GM23338 (cell line): ENCODE results near the gene NPAS3. TPM values are rescaled to one million over a fixed set of nuclear protein-coding genes. Genes with fewer than 3 reads are reported as not detected.

Experiments used
- ATAC-seq: fragments of 200-7000 bp; cut with Tn5 transposase; 3 replicates; pipeline ENCODE4 v1.9.1; 2020
- DNase-seq: peaks from one replicate; pipeline ENCODE4 v3.0.0-alpha.2; 2015; ENCODE audit warnings: low spot score
- H2AFZ ChIP-seq: fragments of 200-600 bp; sonication (generic); 2 replicates; pipeline ENCODE4 v1.8.0; 2016; ENCODE audit warnings: antibody characterized with exemption, mild to moderate bottlenecking, moderate library complexity
- H3F3A ChIP-seq: fragments of 200-600 bp; sonication (generic); replicated peaks from 2 replicates; pipeline ENCODE4 v1.8.0; 2017; ENCODE audit warnings: antibody characterized with exemption, mixed run types, low read depth
- H3K27ac ChIP-seq: fragments of 200-600 bp; sonication (generic); 2 replicates; pipeline ENCODE4 v1.6.1; 2016; ENCODE audit warnings: low read depth
- H3K27me3 ChIP-seq: fragments of 200-600 bp; sonication (generic); 2 replicates; pipeline ENCODE4 v1.8.0; 2016; ENCODE audit warnings: mild to moderate bottlenecking, mixed run types, moderate library complexity; ENCODE audit not compliant: insufficient read depth
- H3K36me3 ChIP-seq: fragments of 200-600 bp; sonication (generic); 2 replicates; pipeline ENCODE4 v1.8.0; 2016; ENCODE audit warnings: mild to moderate bottlenecking; ENCODE audit not compliant: insufficient read depth
- H3K4me1 ChIP-seq: fragments of 200-600 bp; sonication (generic); 2 replicates; pipeline ENCODE4 v1.8.0; 2016; ENCODE audit warnings: mild to moderate bottlenecking, moderate library complexity; ENCODE audit not compliant: insufficient read depth
- H3K4me2 ChIP-seq: fragments of 200-600 bp; sonication (generic); 2 replicates; pipeline ENCODE4 v1.7.1; 2017; ENCODE audit warnings: mixed run types
- H3K4me3 ChIP-seq: fragments of 200-600 bp; sonication (generic); 2 replicates; pipeline ENCODE4 v1.6.1; 2016; ENCODE audit warnings: mixed run types
- H3K79me2 ChIP-seq: fragments of 200-600 bp; sonication (generic); replicated peaks from 2 replicates; pipeline ENCODE4 v1.8.0; 2017; ENCODE audit warnings: mild to moderate bottlenecking; ENCODE audit not compliant: insufficient read depth
- H3K9me2 ChIP-seq: fragments of 200-600 bp; sonication (generic); 2 replicates; pipeline ENCODE4 v1.8.0; 2017; ENCODE audit not compliant: insufficient read depth
- H4K20me1 ChIP-seq: fragments of 200-600 bp; sonication (generic); replicated peaks from 2 replicates; pipeline ENCODE4 v1.8.0; 2017; ENCODE audit warnings: mild to moderate bottlenecking; ENCODE audit not compliant: insufficient read depth
- H3K27ac Mint-ChIP-seq: 2 replicates; pipeline ENCODE4 v1.8.0; 2020; ENCODE audit warnings: inconsistent platforms, mild to moderate bottlenecking, moderate library complexity, mixed read lengths
- H3K27me3 Mint-ChIP-seq: 3 replicates; pipeline ENCODE4 v1.8.0; 2022; ENCODE audit warnings: low read depth, mild to moderate bottlenecking, moderate library complexity, mixed read lengths, inconsistent platforms; ENCODE audit not compliant: insufficient read depth, poor library complexity
- H3K36me3 Mint-ChIP-seq: 3 replicates; pipeline ENCODE4 v1.8.0; 2021; ENCODE audit warnings: low read depth, mild to moderate bottlenecking, inconsistent platforms, moderate library complexity, mixed read lengths
- H3K4me1 Mint-ChIP-seq: 3 replicates; pipeline ENCODE4 v1.8.0; 2020; ENCODE audit warnings: mild to moderate bottlenecking, inconsistent platforms, mixed read lengths
- H3K4me3 Mint-ChIP-seq: 3 replicates; pipeline ENCODE4 v1.8.0; 2021; ENCODE audit warnings: moderate library complexity, mild to moderate bottlenecking, inconsistent platforms, mixed read lengths
- H3K9me3 Mint-ChIP-seq: 3 replicates; pipeline ENCODE4 v1.8.0; 2020; ENCODE audit warnings: moderate library complexity, mild to moderate bottlenecking, inconsistent platforms, mixed read lengths
- CREB1 ChIP-seq: fragments of 250-450 bp; sonication (Bioruptor Pico); IDR thresholded peaks from 2 replicates; pipeline ENCODE4 v1.5.0; 2020; ENCODE audit warnings: low read depth, mild to moderate bottlenecking, moderate library complexity
- CTCF ChIP-seq, 2 experiments: fragments of 200-600 bp in 1 of 2; sonication (generic) in 1 of 2; conservative IDR thresholded peaks; 2 replicates each; pipeline versions ENCODE4 v1.5.1 to v1.6.1; 2016 to 2017; ENCODE audit warnings: antibody characterized with exemption in 2 of 2, low read depth in 2 of 2, mild to moderate bottlenecking in 2 of 2, moderate library complexity in 1 of 2
- ETS1 ChIP-seq: IDR thresholded peaks from 2 replicates; pipeline ENCODE4 v1.6.1; 2016; ENCODE audit warnings: antibody characterized with exemption
- EZH2 ChIP-seq: fragments of 200-600 bp; sonication (generic); IDR thresholded peaks from one replicate; pipeline ENCODE4 v1.8.0; 2017; ENCODE audit warnings: antibody characterized with exemption, mild to moderate bottlenecking, low read depth; ENCODE audit not compliant: unreplicated experiment
- EZH2phosphoT487 ChIP-seq: fragments of 200-600 bp; sonication (generic); IDR thresholded peaks from one replicate; pipeline ENCODE4 v1.8.1; 2018; ENCODE audit warnings: antibody characterized with exemption; ENCODE audit not compliant: unreplicated experiment
- NANOG ChIP-seq: IDR thresholded peaks from 2 replicates; pipeline ENCODE4 v1.6.1; 2016; ENCODE audit warnings: antibody characterized with exemption, borderline replicate concordance
- POLR2AphosphoS5 ChIP-seq: IDR thresholded peaks from 2 replicates; pipeline ENCODE4 v1.6.1; 2016; ENCODE audit warnings: antibody characterized with exemption, low read depth
- REST ChIP-seq: IDR thresholded peaks from one replicate; pipeline ENCODE4 v1.6.1; 2018; ENCODE audit warnings: antibody characterized with exemption; ENCODE audit not compliant: unreplicated experiment
- STAT1 ChIP-seq: IDR thresholded peaks from one replicate; pipeline ENCODE4 v1.6.1; 2016; ENCODE audit warnings: antibody characterized with exemption; ENCODE audit not compliant: unreplicated experiment
- ZNF114 ChIP-seq: fragments of 250-450 bp; sonication (Bioruptor Pico); IDR thresholded peaks from 2 replicates; pipeline ENCODE4 v1.5.0; 2020; ENCODE audit warnings: mild to moderate bottlenecking, moderate library complexity
- ZNF331 ChIP-seq: fragments of 250-450 bp; sonication (Bioruptor Pico); IDR thresholded peaks from 2 replicates; pipeline ENCODE4 v1.5.0; 2020; ENCODE audit warnings: low read depth, mild to moderate bottlenecking, moderate library complexity
- polyA plus RNA-seq: library from polyadenylated mRNA; unstranded; fragments of >200 nt; fragmentation: Nextera tagmentation; extraction: Ambion mirVana; gene quantifications from 2 replicates; pipeline ENCODE4 v1.2.1, GENCODE V29; 2016
- total RNA-seq: library from RNA; depleted of rRNA; stranded (reverse); fragments of >200 nt; shearing (Covaris generic); gene quantifications from 2 replicates; pipeline ENCODE4 v1.2.3, GENCODE V29; 2014

The NPAS3 gene
- total and polyA plus RNA-seq, 2 experiments from 2014 or later, result 0.17 to 0.19 TPM

GRCh38 chr14:33477797-33478196, 539.1 kb downstream of the NPAS3 start:
- DNase-seq, result peak; percentile 27
- H3K4me1 ChIP-seq, result peaks cover 42% of the 10 kb centered on the region
- H2AFZ ChIP-seq, result no peak overlapping the region; the same call in 1 of the 2 replicates

GRCh38 chr14:33480071-33480886, 541.6 kb downstream of the NPAS3 start:
- Histone ChIP-seq H3K27me3 (no peaks in the 10 kb centered on the region), H2AFZ (no peak overlapping the region), H3F3A (no peaks in the 10 kb centered on the region), H3K9me2 (no peaks in the 10 kb centered on the region), H3K79me2 (no peaks in the 10 kb centered on the region), H3K4me1 (peaks cover 35% of the 10 kb centered on the region), H4K20me1 (no peaks in the 10 kb centered on the region), H3K4me3 (no peak overlapping the region), H3K27ac (no peak overlapping the region), H3K36me3 (no peaks in the 10 kb centered on the region), H3K4me2 (no peak overlapping the region)
- no peak for ATAC-seq
- Mint-ChIP-seq H3K27me3 (peaks cover 4% of the 10 kb centered on the region), H3K4me1 (peaks cover 58% of the 10 kb centered on the region), H3K9me3 (peaks cover 5% of the 10 kb centered on the region; the same call in 2 of the 3 replicates), H3K4me3 (no peak overlapping the region), H3K27ac (no peak overlapping the region), H3K36me3 (no peaks in the 10 kb centered on the region)
- DNase-seq, result no peak
- TF ChIP-seq EZH2phosphoT487 (no peak), NANOG (no peak), ZNF331 (no peak), CREB1 (no peak), REST (no peak), ETS1 (no peak), ZNF114 (CRISPR knock-in tag) (no peak), STAT1 (no peak), POLR2AphosphoS5 (no peak), EZH2 (no peak)

More at GRCh38 chr14:33477797-33478196, 539.1 kb downstream of the NPAS3 start:
- Mint-ChIP-seq H3K27ac (no peak overlapping the region), H3K4me1 (peaks cover 61% of the 10 kb centered on the region), H3K27me3 (peaks cover 4% of the 10 kb centered on the region), H3K9me3 (peaks cover 5% of the 10 kb centered on the region; the same call in 2 of the 3 replicates), H3K36me3 (no peaks in the 10 kb centered on the region), H3K4me3 (no peak overlapping the region)
- Histone ChIP-seq H3F3A (no peaks in the 10 kb centered on the region), H4K20me1 (no peaks in the 10 kb centered on the region), H3K27me3 (no peaks in the 10 kb centered on the region), H3K4me3 (no peak overlapping the region), H3K79me2 (no peaks in the 10 kb centered on the region), H3K27ac (no peak overlapping the region), H3K4me2 (peak overlapping the region; percentile 22; the same call in 1 of the 2 replicates), H3K9me2 (no peaks in the 10 kb centered on the region), H3K36me3 (no peaks in the 10 kb centered on the region)
- ATAC-seq, result peak; percentile 77
- no peak for TF ChIP-seq ZNF331
- no peak for TF ChIP-seq EZH2phosphoT487
- TF ChIP-seq ZNF114 (CRISPR knock-in tag), result no peak
- TF ChIP-seq NANOG, result no peak
- no peak for TF ChIP-seq POLR2AphosphoS5
- TF ChIP-seq CTCF (conservative IDR thresholded peaks at IDR 0.05; ENCODE audit: low read depth in 2 of 2), result no peak
